ENCODE data around the gene CCL5.

- TF ChIP-seq GATA2 (IDR thresholded peaks at IDR 0.05; ENCODE audit: low read depth, low read length), result no peak
- TF ChIP-seq GATA3 (IDR thresholded peaks at IDR 0.05; ENCODE audit: low read depth, low read length), result no peak
Measured at GRCh38 chr17:35898283-35899070, 18.3 kb upstream of the CCL5 start.

Data from SH-SY5Y (cell line).